Karpas-422 (cell line): ENCODE measurements around the gene ABHD17C. TPM values are rescaled to one million over a fixed set of nuclear protein-coding genes. Genes with fewer than 3 reads are reported as not detected.

Experiments used
- DNase-seq: peaks from one replicate; pipeline ENCODE4 v3.0.0-alpha.2; 2015
- H2AFZ ChIP-seq: fragments of 200-600 bp; sonication (generic); 2 replicates; pipeline ENCODE4 v1.6.1; 2014; ENCODE audit warnings: antibody characterized with exemption, low read length, mixed read lengths
- H3K27ac ChIP-seq: fragments of 200-600 bp; sonication (generic); 2 replicates; pipeline ENCODE4 v1.5.1; 2014; ENCODE audit warnings: mild to moderate bottlenecking, low read length, moderate library complexity
- H3K27me3 ChIP-seq: fragments of 200-600 bp; sonication (generic); 2 replicates; pipeline ENCODE4 v1.6.1; 2014; ENCODE audit warnings: low read length, mixed read lengths
- H3K36me3 ChIP-seq: fragments of 200-600 bp; sonication (generic); 2 replicates; pipeline ENCODE4 v1.6.1; 2014; ENCODE audit warnings: low read length, mixed read lengths; ENCODE audit not compliant: insufficient read depth
- H3K4me1 ChIP-seq: fragments of 200-600 bp; sonication (generic); 2 replicates; pipeline ENCODE4 v1.6.1; 2014; ENCODE audit warnings: mild to moderate bottlenecking, low read length, mixed read lengths
- H3K4me2 ChIP-seq: fragments of 200-600 bp; sonication (generic); 2 replicates; pipeline ENCODE4 v1.6.1; 2014; ENCODE audit warnings: low read length, low read depth, mild to moderate bottlenecking; ENCODE audit not compliant: poor library complexity, severe bottlenecking
- H3K4me3 ChIP-seq: fragments of 200-600 bp; sonication (generic); 2 replicates; pipeline ENCODE4 v1.5.1; 2014; ENCODE audit warnings: mild to moderate bottlenecking, antibody characterized with exemption, low read length, mixed read lengths
- H3K79me2 ChIP-seq: fragments of 200-600 bp; sonication (generic); 2 replicates; pipeline ENCODE4 v1.6.1; 2014; ENCODE audit warnings: mild to moderate bottlenecking, low read length, mixed read lengths
- H3K9ac ChIP-seq: fragments of 200-600 bp; sonication (generic); 2 replicates; pipeline ENCODE4 v1.6.0; 2014; ENCODE audit warnings: low read length
- H3K9me2 ChIP-seq: fragments of 200-600 bp; sonication (generic), shearing (Covaris generic); replicated peaks from 2 replicates; pipeline ENCODE4 v1.6.0; 2014; ENCODE audit warnings: mild to moderate bottlenecking, low read length, moderate library complexity; ENCODE audit not compliant: insufficient read depth
- H3K9me3 ChIP-seq: fragments of 300-700, 200-600 bp; sonication (generic); 2 replicates; pipeline ENCODE4 v1.6.1; 2014; ENCODE audit warnings: low read length, mixed read lengths
- H4K20me1 ChIP-seq: fragments of 200-600 bp; sonication (generic); 2 replicates; pipeline ENCODE4 v1.6.1; 2014; ENCODE audit warnings: mild to moderate bottlenecking, antibody characterized with exemption, low read length, low read depth; ENCODE audit not compliant: insufficient read depth
- total RNA-seq: library from RNA; depleted of rRNA; stranded (reverse); fragments of >200 nt; shearing (Covaris generic); gene quantifications from 2 replicates; pipeline ENCODE4 v1.2.3, GENCODE V29; 2014; ENCODE audit warnings: low replicate concordance

ABHD17C gene
- total RNA-seq, 1 experiment from 2014 or later = 0.48 TPM

GRCh38 chr15:80742081-80742480 is 47.0 kb downstream of the ABHD17C start:
- H3K4me2 ChIP-seq = no peak overlapping the region
- no peaks in the 10 kb centered on the region for H3K79me2 ChIP-seq
- DNase-seq = no peak

GRCh38 chr15:80743189-80743833 is 48.2 kb downstream of the ABHD17C start:
- Histone ChIP-seq H3K9ac (no peak overlapping the region), H3K9me3 (no peaks in the 10 kb centered on the region), H3K9me2 (no peaks in the 10 kb centered on the region), H3K27me3 (no peaks in the 10 kb centered on the region), H2AFZ (no peak overlapping the region), H3K4me1 (no peaks in the 10 kb centered on the region), H3K79me2 (no peaks in the 10 kb centered on the region), H3K27ac (no peak overlapping the region), H3K4me3 (no peak overlapping the region), H3K4me2 (no peak overlapping the region), H3K36me3 (no peaks in the 10 kb centered on the region), H4K20me1 (no peaks in the 10 kb centered on the region)
- no peak for DNase-seq

More at GRCh38 chr15:80742081-80742480, 47.0 kb downstream of the ABHD17C start:
- Histone ChIP-seq H4K20me1 (no peaks in the 10 kb centered on the region), H2AFZ (no peak overlapping the region), H3K4me1 (no peaks in the 10 kb centered on the region), H3K36me3 (no peaks in the 10 kb centered on the region), H3K9me3 (no peaks in the 10 kb centered on the region), H3K9me2 (no peaks in the 10 kb centered on the region), H3K27ac (no peak overlapping the region), H3K27me3 (no peaks in the 10 kb centered on the region), H3K4me3 (no peak overlapping the region), H3K9ac (no peak overlapping the region)

GRCh38 chr15:80744415-80744814 is 49.3 kb downstream of the ABHD17C start:
- no peaks in the 10 kb centered on the region for H3K4me1 ChIP-seq
- H2AFZ ChIP-seq = no peak overlapping the region
- H3K27me3 ChIP-seq = no peaks in the 10 kb centered on the region
- no peak overlapping the region for H3K4me3 ChIP-seq
- H3K36me3 ChIP-seq = no peaks in the 10 kb centered on the region
- H3K79me2 ChIP-seq = no peaks in the 10 kb centered on the region
- H3K9me3 ChIP-seq = no peaks in the 10 kb centered on the region
- H3K9ac ChIP-seq = no peak overlapping the region
- H3K27ac ChIP-seq = no peak overlapping the region
- no peak overlapping the region for H3K4me2 ChIP-seq
- no peaks in the 10 kb centered on the region for H4K20me1 ChIP-seq
- DNase-seq = no peak
- H3K9me2 ChIP-seq = no peaks in the 10 kb centered on the region

GRCh38 chr15:80744826-80745225 is 49.7 kb downstream of the ABHD17C start:
- Histone ChIP-seq H3K9me2 (no peaks in the 10 kb centered on the region), H3K79me2 (no peaks in the 10 kb centered on the region), H3K27me3 (no peaks in the 10 kb centered on the region), H3K36me3 (no peaks in the 10 kb centered on the region), H3K4me3 (no peak overlapping the region), H3K27ac (no peak overlapping the region), H4K20me1 (no peaks in the 10 kb centered on the region), H3K4me2 (no peak overlapping the region), H3K9me3 (no peaks in the 10 kb centered on the region), H2AFZ (no peak overlapping the region), H3K4me1 (no peaks in the 10 kb centered on the region), H3K9ac (no peak overlapping the region)
- DNase-seq = no peak

- Histone ChIP-seq H2AFZ (no peak overlapping the region), H3K9ac (no peak overlapping the region), H3K4me3 (no peak overlapping the region), H3K36me3 (no peaks in the 10 kb centered on the region), H3K4me2 (no peak overlapping the region), H3K4me1 (no peaks in the 10 kb centered on the region), H4K20me1 (no peaks in the 10 kb centered on the region), H3K79me2 (no peaks in the 10 kb centered on the region), H3K9me3 (no peaks in the 10 kb centered on the region), H3K27ac (no peak overlapping the region), H3K9me2 (no peaks in the 10 kb centered on the region), H3K27me3 (no peaks in the 10 kb centered on the region)
- DNase-seq = no peak
Observed at GRCh38 chr15:80745888-80746287, 50.8 kb downstream of the ABHD17C start.

GRCh38 chr15:80747317-80748053 is 52.4 kb downstream of the ABHD17C start:
- no peak overlapping the region for H3K9ac ChIP-seq
- no peaks in the 10 kb centered on the region for H4K20me1 ChIP-seq
- H3K4me1 ChIP-seq = no peaks in the 10 kb centered on the region
- H3K36me3 ChIP-seq = no peaks in the 10 kb centered on the region
- H3K9me2 ChIP-seq = no peaks in the 10 kb centered on the region
- H3K27ac ChIP-seq = no peak overlapping the region
- H3K4me3 ChIP-seq = no peak overlapping the region
- no peak overlapping the region for H2AFZ ChIP-seq
- H3K27me3 ChIP-seq = no peaks in the 10 kb centered on the region
- no peak for DNase-seq
- H3K9me3 ChIP-seq = no peaks in the 10 kb centered on the region
- no peaks in the 10 kb centered on the region for H3K79me2 ChIP-seq
- no peak overlapping the region for H3K4me2 ChIP-seq

GRCh38 chr15:80749589-80749988 is 54.5 kb downstream of the ABHD17C start:
- no peaks in the 10 kb centered on the region for H3K27me3 ChIP-seq
- no peak overlapping the region for H2AFZ ChIP-seq
- H3K9me2 ChIP-seq = no peaks in the 10 kb centered on the region
- no peak overlapping the region for H3K4me3 ChIP-seq
- DNase-seq = no peak
- H3K4me1 ChIP-seq = no peaks in the 10 kb centered on the region
- H3K36me3 ChIP-seq = no peaks in the 10 kb centered on the region
- H3K4me2 ChIP-seq = no peak overlapping the region
- H3K79me2 ChIP-seq = no peaks in the 10 kb centered on the region
- H3K9ac ChIP-seq = no peak overlapping the region
- H4K20me1 ChIP-seq = no peaks in the 10 kb centered on the region
- H3K27ac ChIP-seq = no peak overlapping the region
- no peaks in the 10 kb centered on the region for H3K9me3 ChIP-seq

GRCh38 chr15:80750575-80750974 is 55.5 kb downstream of the ABHD17C start:
- Histone ChIP-seq H2AFZ (no peak overlapping the region), H3K9me2 (no peaks in the 10 kb centered on the region), H3K4me1 (no peaks in the 10 kb centered on the region), H3K36me3 (no peaks in the 10 kb centered on the region), H3K27ac (no peak overlapping the region), H3K79me2 (no peaks in the 10 kb centered on the region), H4K20me1 (no peaks in the 10 kb centered on the region), H3K9ac (no peak overlapping the region), H3K4me3 (no peak overlapping the region), H3K9me3 (no peaks in the 10 kb centered on the region), H3K27me3 (no peaks in the 10 kb centered on the region), H3K4me2 (no peak overlapping the region)
- DNase-seq = no peak
